ENCODE results near the gene HOXD13. TPM values are rescaled to one million over a fixed set of nuclear protein-coding genes. Genes with fewer than 3 reads are reported as not detected.

Gene HOXD13
- total and polyA plus RNA-seq, 2 of the 8 experiments (the other 6 are each of a cell fraction or from before 2014, with no cell fraction given): not detected

GRCh38 chr2:176117162-176117822, 24.8 kb downstream of the HOXD13 start (continued):
- no peak for TF ChIP-seq GABPA (IDR thresholded peaks at IDR 0.05; ENCODE audit: borderline replicate concordance, insufficient read depth, low read length)

Measured in H1 (cell line).